ENCODE data around the gene LHFPL2.
"Not testable (repeated sequence)": the region's sequence is repeated elsewhere in the genome, so short reads cannot be mapped to it uniquely, and the experiment has no call there.

LHFPL2 gene

GRCh38 chr5:78675956-78676730, 27.6 kb upstream of the LHFPL2 start:
- H3K4me3 ChIP-seq (ENCODE audit: low read depth in 1 of 2, low read length in 1 of 2): no peak overlapping the region
- H3K27ac ChIP-seq: no peak overlapping the region
- peaks cover 4% of the 10 kb centered on the region for H3K27me3 ChIP-seq
- H3K4me1 ChIP-seq (ENCODE audit: control insufficient read depth in 1 of 2, insufficient read depth in 1 of 2, low read depth in 1 of 2, low read length in 1 of 2): no peaks in the 10 kb centered on the region
- no peaks in the 10 kb centered on the region for H3K36me3 ChIP-seq
- TF ChIP-seq CTCF (IDR thresholded peaks at IDR 0.05): no peak
- H3K9me3 ChIP-seq: no peaks in the 10 kb centered on the region

- H3K9me3 ChIP-seq; H3K4me1 ChIP-seq (ENCODE audit: control insufficient read depth in 1 of 2, insufficient read depth in 1 of 2, low read depth in 1 of 2, low read length in 1 of 2); H3K27ac ChIP-seq; H3K27me3 ChIP-seq; H3K36me3 ChIP-seq; H3K4me3 ChIP-seq (ENCODE audit: low read depth in 1 of 2, low read length in 1 of 2): not testable (repeated sequence)
Measured at GRCh38 chr5:78673827-78674226, 25.3 kb upstream of the LHFPL2 start.

GRCh38 chr5:78672154-78672553, 23.6 kb upstream of the LHFPL2 start:
- TF ChIP-seq CTCF (IDR thresholded peaks at IDR 0.05): no peak
- Histone ChIP-seq H3K27ac (no peak overlapping the region), H3K27me3 (peaks cover 4% of the 10 kb centered on the region), H3K36me3 (no peaks in the 10 kb centered on the region), H3K4me1 (ENCODE audit: control insufficient read depth in 1 of 2, insufficient read depth in 1 of 2, low read depth in 1 of 2, low read length in 1 of 2) (no peaks in the 10 kb centered on the region), H3K9me3 (no peaks in the 10 kb centered on the region), H3K4me3 (ENCODE audit: low read depth in 1 of 2, low read length in 1 of 2) (no peak overlapping the region)

GRCh38 chr5:78671609-78672008, 23.0 kb upstream of the LHFPL2 start:
- H3K4me3 ChIP-seq (ENCODE audit: low read depth in 1 of 2, low read length in 1 of 2): no peak overlapping the region
- H3K36me3 ChIP-seq: no peaks in the 10 kb centered on the region
- no peak overlapping the region for H3K27ac ChIP-seq
- TF ChIP-seq CTCF (IDR thresholded peaks at IDR 0.05): no peak
- peaks cover 4% of the 10 kb centered on the region for H3K27me3 ChIP-seq
- no peaks in the 10 kb centered on the region for H3K4me1 ChIP-seq (ENCODE audit: control insufficient read depth in 1 of 2, insufficient read depth in 1 of 2, low read depth in 1 of 2, low read length in 1 of 2)
- H3K9me3 ChIP-seq: no peaks in the 10 kb centered on the region

GRCh38 chr5:78670701-78671269, 22.2 kb upstream of the LHFPL2 start:
- H3K27me3 ChIP-seq: peaks cover 6% of the 10 kb centered on the region
- TF ChIP-seq CTCF (IDR thresholded peaks at IDR 0.05): no peak
- no peak overlapping the region for H3K27ac ChIP-seq
- H3K9me3 ChIP-seq: no peaks in the 10 kb centered on the region
- H3K4me1 ChIP-seq (ENCODE audit: control insufficient read depth in 1 of 2, insufficient read depth in 1 of 2, low read depth in 1 of 2, low read length in 1 of 2): no peaks in the 10 kb centered on the region
- H3K36me3 ChIP-seq: no peaks in the 10 kb centered on the region
- no peak overlapping the region for H3K4me3 ChIP-seq (ENCODE audit: low read depth in 1 of 2, low read length in 1 of 2)

- no peak for TF ChIP-seq CTCF (IDR thresholded peaks at IDR 0.05)
- Histone ChIP-seq H3K27ac (no peak overlapping the region), H3K27me3 (peaks cover 6% of the 10 kb centered on the region), H3K4me1 (ENCODE audit: control insufficient read depth in 1 of 2, insufficient read depth in 1 of 2, low read depth in 1 of 2, low read length in 1 of 2) (no peaks in the 10 kb centered on the region), H3K4me3 (ENCODE audit: low read depth in 1 of 2, low read length in 1 of 2) (no peak overlapping the region), H3K9me3 (no peaks in the 10 kb centered on the region), H3K36me3 (no peaks in the 10 kb centered on the region)
Measured at GRCh38 chr5:78669331-78669730, 20.8 kb upstream of the LHFPL2 start.
